ENCODE measurements around the gene NTM. TPM values are rescaled to one million over a fixed set of nuclear protein-coding genes. Genes with fewer than 3 reads are reported as not detected.

Gene NTM
- total RNA-seq, 1 experiment from 2014 or later = 0.73 TPM

- H3K9me3 ChIP-seq = no peaks in the 10 kb centered on the region
- H3K4me3 ChIP-seq (ENCODE audit: low read depth, low read length) = no peak overlapping the region
- H3K4me1 ChIP-seq = no peaks in the 10 kb centered on the region
- DNase-seq = no peak
- H3K9me3 Mint-ChIP-seq (ENCODE audit: unreplicated experiment) = no peaks in the 10 kb centered on the region
- H3K27me3 ChIP-seq (replicated peaks; ENCODE audit: control insufficient read depth, insufficient read depth, low read length) = no peaks in the 10 kb centered on the region
- ChIA-PET POLR2A (no interaction called here), CTCF (no interaction called here)
- H3K27me3 Mint-ChIP-seq (ENCODE audit: insufficient read depth, unreplicated experiment) = peaks cover 20% of the 10 kb centered on the region
- intact Hi-C loops (cut with micrococcal nuclease; ENCODE audit: unreplicated experiment) = no loop called here
- H3K36me3 Mint-ChIP-seq (ENCODE audit: insufficient read depth, unreplicated experiment) = no peaks in the 10 kb centered on the region
- TF ChIP-seq CTCF (IDR thresholded peaks at IDR 0.05; ENCODE audit: insufficient read depth in 1 of 2, low read depth in 1 of 2, low read length in 1 of 2, severe bottlenecking in 1 of 2, unreplicated experiment in 1 of 2) = no peak
- no peak overlapping the region for H3K27ac Mint-ChIP-seq (ENCODE audit: unreplicated experiment)
- no peak overlapping the region for H3K4me3 Mint-ChIP-seq (ENCODE audit: unreplicated experiment)
- no peaks in the 10 kb centered on the region for H3K4me1 Mint-ChIP-seq (ENCODE audit: low read depth, unreplicated experiment)
- H3K36me3 ChIP-seq (ENCODE audit: control insufficient read depth, insufficient read depth, low read length) = no peaks in the 10 kb centered on the region
- no TSS peak for BruUV-seq (replicated peaks)
Measured at GRCh38 chr11:131932584-131933325, 562.3 kb downstream of the NTM start.

GRCh38 chr11:131934006-131934405, 563.6 kb downstream of the NTM start:
- H3K36me3 Mint-ChIP-seq (ENCODE audit: insufficient read depth, unreplicated experiment) = no peaks in the 10 kb centered on the region
- intact Hi-C loops (cut with micrococcal nuclease; ENCODE audit: unreplicated experiment) = no loop called here

GRCh38 chr11:131938351-131938751, 567.9 kb downstream of the NTM start:
- no peaks in the 10 kb centered on the region for H3K36me3 ChIP-seq (ENCODE audit: control insufficient read depth, insufficient read depth, low read length)
- H3K4me3 ChIP-seq (ENCODE audit: low read depth, low read length) = no peak overlapping the region
- TF ChIP-seq CTCF (IDR thresholded peaks at IDR 0.05; ENCODE audit: insufficient read depth in 1 of 2, low read depth in 1 of 2, low read length in 1 of 2, severe bottlenecking in 1 of 2, unreplicated experiment in 1 of 2) = no peak
- no peaks in the 10 kb centered on the region for H3K4me1 ChIP-seq
- H3K9me3 Mint-ChIP-seq (ENCODE audit: unreplicated experiment) = no peaks in the 10 kb centered on the region
- no peaks in the 10 kb centered on the region for H3K4me1 Mint-ChIP-seq (ENCODE audit: low read depth, unreplicated experiment)
- CTCF ChIA-PET = no interaction called here
- no TSS peak for BruUV-seq (replicated peaks)
- H3K27me3 ChIP-seq (replicated peaks; ENCODE audit: control insufficient read depth, insufficient read depth, low read length) = 0 out of 2 replicates have a peak, but pooled peaks cover 2% of the 10 kb centered on the region
- H3K27ac Mint-ChIP-seq (ENCODE audit: unreplicated experiment) = no peak overlapping the region
- H3K4me3 Mint-ChIP-seq (ENCODE audit: unreplicated experiment) = no peak overlapping the region
- no peaks in the 10 kb centered on the region for H3K36me3 Mint-ChIP-seq (ENCODE audit: insufficient read depth, unreplicated experiment)
- intact Hi-C loops (cut with micrococcal nuclease; ENCODE audit: unreplicated experiment) = no loop called here
- H3K9me3 ChIP-seq = no peaks in the 10 kb centered on the region
- DNase-seq = no peak
- POLR2A ChIA-PET = no interaction called here
- peaks cover 26% of the 10 kb centered on the region for H3K27me3 Mint-ChIP-seq (ENCODE audit: insufficient read depth, unreplicated experiment)

More at GRCh38 chr11:131934006-131934405, 563.6 kb downstream of the NTM start:
- Mint-ChIP-seq H3K27ac (ENCODE audit: unreplicated experiment) (no peak overlapping the region), H3K9me3 (ENCODE audit: unreplicated experiment) (no peaks in the 10 kb centered on the region), H3K4me3 (ENCODE audit: unreplicated experiment) (no peak overlapping the region), H3K27me3 (ENCODE audit: insufficient read depth, unreplicated experiment) (peaks cover 27% of the 10 kb centered on the region), H3K4me1 (ENCODE audit: low read depth, unreplicated experiment) (no peaks in the 10 kb centered on the region)
- Histone ChIP-seq H3K9me3 (no peaks in the 10 kb centered on the region), H3K27me3 (replicated peaks; ENCODE audit: control insufficient read depth, insufficient read depth, low read length) (no peaks in the 10 kb centered on the region), H3K36me3 (ENCODE audit: control insufficient read depth, insufficient read depth, low read length) (no peaks in the 10 kb centered on the region), H3K4me3 (ENCODE audit: low read depth, low read length) (no peak overlapping the region), H3K4me1 (no peaks in the 10 kb centered on the region)
- DNase-seq = no peak
- no TSS peak for BruUV-seq (replicated peaks)
- POLR2A ChIA-PET = no interaction called here
- CTCF ChIA-PET = no interaction called here
- TF ChIP-seq CTCF (IDR thresholded peaks at IDR 0.05; ENCODE audit: insufficient read depth in 1 of 2, low read depth in 1 of 2, low read length in 1 of 2, severe bottlenecking in 1 of 2, unreplicated experiment in 1 of 2) = no peak

All from Caco-2 (cell line).